Measurements from ENCODE around the gene PPAN.

PPAN gene

GRCh38 chr19:10137751-10138682 lies 31.9 kb downstream of the PPAN start:
- Histone ChIP-seq H3K79me2 (ENCODE audit: control insufficient read depth, low read length) (peaks cover 38% of the 10 kb centered on the region), H3K4me1 (ENCODE audit: control insufficient read depth, low read length) (no peaks in the 10 kb centered on the region), H3K27ac (ENCODE audit: low read depth, low read length) (no peak overlapping the region), H3K4me3 (ENCODE audit: low read length) (no peak overlapping the region), H3K9me2 (replicated peaks; ENCODE audit: control insufficient read depth, low read length) (no peaks in the 10 kb centered on the region), H3F3A (ENCODE audit: control insufficient read depth, insufficient read depth) (peaks cover 20% of the 10 kb centered on the region), H3K36me3 (ENCODE audit: control insufficient read depth, low read length) (peaks cover 99% of the 10 kb centered on the region), H3K9me3 (ENCODE audit: control insufficient read depth, insufficient read depth, low read length) (no peaks in the 10 kb centered on the region), H3K4me2 (ENCODE audit: low read length) (no peak overlapping the region), H4K20me1 (ENCODE audit: control insufficient read depth, insufficient read depth, low read depth, low read length) (peaks cover 11% of the 10 kb centered on the region; the same call in 1 of the 2 replicates), H3K27me3 (ENCODE audit: control insufficient read depth, low read length) (no peaks in the 10 kb centered on the region)
- no peak for TF ChIP-seq CTCF (IDR thresholded peaks at IDR 0.05; ENCODE audit: low read depth, low read length, poor library complexity, severe bottlenecking)
- no peak for TF ChIP-seq EZH2phosphoT487 (IDR thresholded peaks at IDR 0.05; ENCODE audit: borderline replicate concordance, low read length)

GRCh38 chr19:10138879-10139795 lies 33.0 kb downstream of the PPAN start:
- peaks cover 99% of the 10 kb centered on the region for H3K36me3 ChIP-seq (ENCODE audit: control insufficient read depth, low read length)
- H3F3A ChIP-seq (ENCODE audit: control insufficient read depth, insufficient read depth) = peaks cover 11% of the 10 kb centered on the region; the same call in 1 of the 2 replicates
- H3K4me1 ChIP-seq (ENCODE audit: control insufficient read depth, low read length) = no peaks in the 10 kb centered on the region
- no peaks in the 10 kb centered on the region for H3K9me2 ChIP-seq (replicated peaks; ENCODE audit: control insufficient read depth, low read length)
- H4K20me1 ChIP-seq (ENCODE audit: control insufficient read depth, insufficient read depth, low read depth, low read length) = peaks cover 11% of the 10 kb centered on the region; the same call in 1 of the 2 replicates
- TF ChIP-seq CTCF (IDR thresholded peaks at IDR 0.05; ENCODE audit: low read depth, low read length, poor library complexity, severe bottlenecking) (no peak), EZH2phosphoT487 (IDR thresholded peaks at IDR 0.05; ENCODE audit: borderline replicate concordance, low read length) (no peak)
- H3K27me3 ChIP-seq (ENCODE audit: control insufficient read depth, low read length) = no peaks in the 10 kb centered on the region
- no peaks in the 10 kb centered on the region for H3K9me3 ChIP-seq (ENCODE audit: control insufficient read depth, insufficient read depth, low read length)
- H3K4me2 ChIP-seq (ENCODE audit: low read length) = no peak overlapping the region
- H3K27ac ChIP-seq (ENCODE audit: low read depth, low read length) = no peak overlapping the region
- H3K79me2 ChIP-seq (ENCODE audit: control insufficient read depth, low read length) = peaks cover 39% of the 10 kb centered on the region
- H3K4me3 ChIP-seq (ENCODE audit: low read length) = no peak overlapping the region

GRCh38 chr19:10139952-10140351 lies 33.8 kb downstream of the PPAN start:
- TF ChIP-seq EZH2phosphoT487 (IDR thresholded peaks at IDR 0.05; ENCODE audit: borderline replicate concordance, low read length) (no peak), CTCF (IDR thresholded peaks at IDR 0.05; ENCODE audit: low read depth, low read length, poor library complexity, severe bottlenecking) (no peak)
- no peaks in the 10 kb centered on the region for H3K4me1 ChIP-seq (ENCODE audit: control insufficient read depth, low read length)
- peaks cover 11% of the 10 kb centered on the region; the same call in 1 of the 2 replicates for H3F3A ChIP-seq (ENCODE audit: control insufficient read depth, insufficient read depth)
- H3K27ac ChIP-seq (ENCODE audit: low read depth, low read length) = no peak overlapping the region
- H3K79me2 ChIP-seq (ENCODE audit: control insufficient read depth, low read length) = peaks cover 43% of the 10 kb centered on the region
- peaks cover 12% of the 10 kb centered on the region; the same call in 1 of the 2 replicates for H4K20me1 ChIP-seq (ENCODE audit: control insufficient read depth, insufficient read depth, low read depth, low read length)
- H3K36me3 ChIP-seq (ENCODE audit: control insufficient read depth, low read length) = peaks cover 99% of the 10 kb centered on the region
- H3K4me2 ChIP-seq (ENCODE audit: low read length) = no peak overlapping the region
- H3K9me2 ChIP-seq (replicated peaks; ENCODE audit: control insufficient read depth, low read length) = no peaks in the 10 kb centered on the region
- H3K9me3 ChIP-seq (ENCODE audit: control insufficient read depth, insufficient read depth, low read length) = no peaks in the 10 kb centered on the region
- H3K4me3 ChIP-seq (ENCODE audit: low read length) = no peak overlapping the region
- H3K27me3 ChIP-seq (ENCODE audit: control insufficient read depth, low read length) = no peaks in the 10 kb centered on the region
